ENCODE results near the gene BTBD16.

BTBD16 gene

DNA sequence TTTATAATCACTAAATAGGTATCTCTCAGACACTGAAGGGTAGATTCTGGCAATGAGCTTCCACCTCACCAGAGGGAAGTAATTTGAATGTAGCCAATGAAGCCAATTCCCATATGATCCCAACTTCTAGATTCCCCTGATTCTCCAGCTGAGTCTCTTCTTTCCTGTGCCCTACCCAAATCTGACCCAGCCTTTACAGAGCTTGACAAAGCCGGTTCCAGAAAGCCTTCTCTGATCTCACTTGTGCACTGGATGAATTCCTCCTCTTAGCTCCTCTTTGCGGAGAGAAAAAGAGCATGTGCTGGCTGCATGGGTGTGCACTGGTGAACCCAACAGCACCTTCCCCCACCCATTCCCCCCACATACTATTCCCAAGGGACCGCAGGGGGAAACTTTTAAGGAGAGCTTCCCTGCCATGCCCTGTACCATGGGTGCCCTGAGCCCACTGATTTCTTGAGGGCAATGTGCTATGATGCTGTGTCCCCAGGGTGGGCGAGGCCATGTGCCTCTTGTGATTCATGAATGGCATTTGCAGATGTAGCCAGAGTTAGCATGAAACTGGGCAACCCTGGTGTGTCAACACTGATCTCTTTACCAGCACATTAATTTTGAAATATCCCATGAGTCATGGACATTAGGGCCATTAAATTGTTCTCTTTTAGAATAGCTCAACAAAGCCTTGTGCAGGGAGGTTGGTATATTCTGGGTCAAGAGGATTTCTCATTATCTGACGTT, 53.0 kb downstream of the BTBD16 start:
- no peak overlapping the region for H3K9ac ChIP-seq (ENCODE audit: insufficient read length, low read depth)
- TF ChIP-seq ZNF274 (IDR thresholded peaks at IDR 0.05; ENCODE audit: low read depth, low read length) (no peak), SUZ12 (IDR thresholded peaks at IDR 0.05; ENCODE audit: extremely low read depth, insufficient read depth, insufficient read length) (no peak), YY1 (IDR thresholded peaks at IDR 0.05; ENCODE audit: insufficient read depth, insufficient read length) (no peak)
- no peak for DNase-seq (ENCODE audit: low read depth, low spot score)
- H3K4me3 ChIP-seq (ENCODE audit: insufficient read length, low read depth): no peak overlapping the region
- H3K4me1 ChIP-seq (ENCODE audit: insufficient read depth, insufficient read length): no peaks in the 10 kb centered on the region
- no peaks in the 10 kb centered on the region for H3K36me3 ChIP-seq (ENCODE audit: insufficient read depth, insufficient read length, low read length)
- no peaks in the 10 kb centered on the region; the same call in 1 of the 2 replicates for H3K9me3 ChIP-seq (ENCODE audit: insufficient read depth, low read length)
- H3K27me3 ChIP-seq (ENCODE audit: insufficient read depth, insufficient read length): no peaks in the 10 kb centered on the region

DNA sequence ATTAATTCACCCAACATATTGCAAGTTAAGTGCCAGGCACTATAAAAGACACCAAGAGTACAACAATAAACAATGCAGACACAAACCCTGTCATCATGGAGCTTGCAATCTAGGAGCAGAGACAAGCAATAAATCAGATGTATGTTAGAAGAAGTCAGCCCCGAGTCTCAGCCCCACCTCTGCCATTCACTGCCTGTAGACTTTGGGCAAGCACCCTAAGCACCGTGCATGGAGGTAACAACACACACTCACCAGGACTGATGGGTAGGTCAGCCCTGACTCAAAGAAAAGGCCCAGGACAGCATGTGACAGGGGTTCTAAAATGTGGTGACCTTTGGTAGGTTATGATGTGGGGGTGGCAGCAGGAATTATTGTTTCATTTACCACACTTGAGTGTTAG, 54.1 kb downstream of the BTBD16 start:
- Histone ChIP-seq H3K36me3 (ENCODE audit: insufficient read depth, insufficient read length, low read length) (no peaks in the 10 kb centered on the region), H3K4me3 (ENCODE audit: insufficient read length, low read depth) (no peak overlapping the region), H3K27me3 (ENCODE audit: insufficient read depth, insufficient read length) (no peaks in the 10 kb centered on the region), H3K4me1 (ENCODE audit: insufficient read depth, insufficient read length) (no peaks in the 10 kb centered on the region), H3K9ac (ENCODE audit: insufficient read length, low read depth) (no peak overlapping the region), H3K9me3 (ENCODE audit: insufficient read depth, low read length) (no peaks in the 10 kb centered on the region; the same call in 1 of the 2 replicates)
- no peak for DNase-seq (ENCODE audit: low read depth, low spot score)
- TF ChIP-seq YY1 (IDR thresholded peaks at IDR 0.05; ENCODE audit: insufficient read depth, insufficient read length) (no peak), ZNF274 (IDR thresholded peaks at IDR 0.05; ENCODE audit: low read depth, low read length) (no peak), SUZ12 (IDR thresholded peaks at IDR 0.05; ENCODE audit: extremely low read depth, insufficient read depth, insufficient read length) (no peak)

DNA sequence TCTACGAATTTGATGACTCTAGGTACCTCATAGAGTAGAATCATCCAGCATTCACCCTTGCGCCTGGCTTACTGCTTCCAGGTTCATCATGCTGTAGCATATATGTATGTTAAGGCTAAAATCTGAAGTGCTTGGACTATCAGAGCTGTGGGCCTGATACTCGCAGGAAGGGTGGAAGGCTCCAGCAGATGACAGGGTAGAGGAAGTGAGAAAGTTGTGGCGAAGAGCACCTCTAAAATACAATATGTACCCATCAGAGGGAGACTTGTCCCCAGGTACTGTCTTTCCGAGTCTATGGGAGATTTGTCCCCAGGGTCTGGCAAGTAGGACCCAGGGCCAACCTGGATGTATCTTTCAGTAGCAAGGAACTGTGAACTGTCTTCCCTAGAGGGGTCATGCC, 55.3 kb downstream of the BTBD16 start:
- DNase-seq (ENCODE audit: low read depth, low spot score): no peak

DNA sequence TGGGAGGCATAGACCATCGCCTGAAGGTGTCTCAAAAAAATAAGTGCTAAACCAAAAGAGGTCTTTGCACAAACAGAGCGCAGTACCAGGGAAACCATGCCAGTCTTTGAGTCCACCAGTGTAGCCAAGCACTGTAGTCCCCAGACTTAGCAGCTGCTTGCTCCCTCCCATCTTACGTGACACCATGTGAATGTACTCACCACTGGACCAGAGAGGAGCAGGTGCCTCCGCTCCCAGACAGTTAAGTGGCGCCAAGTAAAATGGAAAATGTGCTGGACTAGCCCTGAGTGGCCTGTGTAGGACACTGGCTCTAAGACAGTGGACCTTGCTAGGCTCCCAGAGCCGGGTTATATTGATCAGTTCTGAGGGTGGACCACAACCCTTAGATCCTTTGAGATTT, 55.7 kb downstream of the BTBD16 start:
- DNase-seq (ENCODE audit: low read depth, low spot score): no peak
- Histone ChIP-seq H3K9ac (ENCODE audit: insufficient read length, low read depth) (no peak overlapping the region), H3K9me3 (ENCODE audit: insufficient read depth, low read length) (no peaks in the 10 kb centered on the region), H3K4me1 (ENCODE audit: insufficient read depth, insufficient read length) (peaks cover 2% of the 10 kb centered on the region), H3K36me3 (ENCODE audit: insufficient read depth, insufficient read length, low read length) (no peaks in the 10 kb centered on the region), H3K4me3 (ENCODE audit: insufficient read length, low read depth) (no peak overlapping the region), H3K27me3 (ENCODE audit: insufficient read depth, insufficient read length) (no peaks in the 10 kb centered on the region)
- TF ChIP-seq YY1 (IDR thresholded peaks at IDR 0.05; ENCODE audit: insufficient read depth, insufficient read length): no peak
- no peak for TF ChIP-seq ZNF274 (IDR thresholded peaks at IDR 0.05; ENCODE audit: low read depth, low read length)
- TF ChIP-seq SUZ12 (IDR thresholded peaks at IDR 0.05; ENCODE audit: extremely low read depth, insufficient read depth, insufficient read length): no peak

More for the DNA sequence above, 55.3 kb downstream of the BTBD16 start:
- Histone ChIP-seq H3K9ac (ENCODE audit: insufficient read length, low read depth) (no peak overlapping the region), H3K36me3 (ENCODE audit: insufficient read depth, insufficient read length, low read length) (no peaks in the 10 kb centered on the region), H3K9me3 (ENCODE audit: insufficient read depth, low read length) (no peaks in the 10 kb centered on the region), H3K4me3 (ENCODE audit: insufficient read length, low read depth) (no peak overlapping the region), H3K4me1 (ENCODE audit: insufficient read depth, insufficient read length) (no peaks in the 10 kb centered on the region), H3K27me3 (ENCODE audit: insufficient read depth, insufficient read length) (no peaks in the 10 kb centered on the region)
- TF ChIP-seq YY1 (IDR thresholded peaks at IDR 0.05; ENCODE audit: insufficient read depth, insufficient read length) (no peak), SUZ12 (IDR thresholded peaks at IDR 0.05; ENCODE audit: extremely low read depth, insufficient read depth, insufficient read length) (no peak), ZNF274 (IDR thresholded peaks at IDR 0.05; ENCODE audit: low read depth, low read length) (no peak)

DNA sequence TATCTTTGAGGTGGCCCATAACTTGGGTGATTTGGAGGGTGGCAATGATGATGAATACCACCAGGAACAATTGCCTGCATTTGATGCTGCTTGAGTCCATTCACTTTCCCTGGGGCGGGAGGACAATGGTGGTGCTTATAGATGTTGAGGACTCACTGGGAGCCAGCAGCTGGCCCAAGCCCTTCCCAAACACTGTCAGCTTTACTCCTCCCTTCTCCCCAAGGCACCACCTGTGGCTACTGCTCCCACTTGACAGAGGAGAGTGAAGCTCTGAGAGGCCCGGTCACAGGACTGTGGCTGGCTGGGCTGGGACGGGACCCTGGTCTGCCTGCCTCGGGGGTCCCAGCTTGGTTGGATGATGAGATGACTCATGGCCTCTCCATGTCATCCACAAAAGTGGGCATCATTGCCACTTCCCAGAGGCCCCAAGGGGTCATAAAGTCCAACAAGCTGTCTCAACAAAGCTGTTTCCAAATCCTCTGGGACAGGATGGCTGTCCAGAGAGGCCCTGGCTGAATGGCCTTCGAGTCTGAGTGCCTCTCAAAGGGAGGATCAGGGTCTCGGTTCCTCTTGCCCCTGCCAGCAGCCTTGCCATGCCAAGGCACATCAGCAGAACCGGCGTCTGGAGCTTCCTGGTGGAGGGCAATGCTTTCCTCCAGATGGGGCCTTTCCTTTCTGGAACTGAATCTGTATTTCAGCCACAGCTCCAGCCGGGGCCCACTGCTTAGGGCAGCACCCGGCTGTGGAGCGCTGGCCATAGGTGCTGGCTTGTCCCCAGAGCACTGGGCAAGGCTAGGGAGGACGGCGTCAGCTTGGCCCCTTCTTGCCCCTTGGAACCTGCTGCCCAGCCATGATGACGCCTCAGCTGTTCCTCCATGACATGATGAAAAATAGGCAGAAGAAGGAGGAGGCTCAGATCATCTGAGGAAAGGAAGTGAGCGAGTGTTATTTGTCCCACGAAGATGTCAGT, 56.4 kb downstream of the BTBD16 start:
- no peak overlapping the region for H3K4me3 ChIP-seq (ENCODE audit: insufficient read length, low read depth)
- no peaks in the 10 kb centered on the region for H3K9me3 ChIP-seq (ENCODE audit: insufficient read depth, low read length)
- peaks cover 2% of the 10 kb centered on the region for H3K4me1 ChIP-seq (ENCODE audit: insufficient read depth, insufficient read length)
- H3K36me3 ChIP-seq (ENCODE audit: insufficient read depth, insufficient read length, low read length): no peaks in the 10 kb centered on the region
- H3K27me3 ChIP-seq (ENCODE audit: insufficient read depth, insufficient read length): no peaks in the 10 kb centered on the region
- DNase-seq (ENCODE audit: low read depth, low spot score): no peak
- H3K9ac ChIP-seq (ENCODE audit: insufficient read length, low read depth): no peak overlapping the region
- no peak for TF ChIP-seq YY1 (IDR thresholded peaks at IDR 0.05; ENCODE audit: insufficient read depth, insufficient read length)
- no peak for TF ChIP-seq SUZ12 (IDR thresholded peaks at IDR 0.05; ENCODE audit: extremely low read depth, insufficient read depth, insufficient read length)
- TF ChIP-seq ZNF274 (IDR thresholded peaks at IDR 0.05; ENCODE audit: low read depth, low read length): no peak

DNA sequence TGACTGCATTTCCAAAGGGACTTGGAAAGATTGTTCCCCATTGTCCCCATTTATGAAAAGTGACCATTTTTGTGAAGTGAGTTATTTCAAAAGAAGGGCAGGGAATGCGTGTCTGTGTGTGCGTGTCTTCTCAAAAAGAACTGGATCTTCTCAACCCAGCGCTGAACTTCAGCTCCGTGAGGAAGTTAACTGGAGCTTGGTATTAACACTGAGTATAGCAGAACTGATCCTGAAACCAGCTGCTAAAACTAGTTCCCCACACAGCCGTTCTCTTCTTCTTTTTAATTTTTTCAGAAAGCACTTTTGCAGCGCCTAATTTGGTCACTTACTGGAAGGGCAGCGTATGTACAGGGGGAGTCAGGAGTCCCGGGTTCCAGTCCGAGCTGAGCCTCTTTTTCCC, 57.6 kb downstream of the BTBD16 start:
- DNase-seq (ENCODE audit: low read depth, low spot score): no peak
- no peak for TF ChIP-seq ZNF274 (IDR thresholded peaks at IDR 0.05; ENCODE audit: low read depth, low read length)
- no peak for TF ChIP-seq YY1 (IDR thresholded peaks at IDR 0.05; ENCODE audit: insufficient read depth, insufficient read length)
- TF ChIP-seq SUZ12 (IDR thresholded peaks at IDR 0.05; ENCODE audit: extremely low read depth, insufficient read depth, insufficient read length): no peak
- no peaks in the 10 kb centered on the region for H3K27me3 ChIP-seq (ENCODE audit: insufficient read depth, insufficient read length)
- H3K9ac ChIP-seq (ENCODE audit: insufficient read length, low read depth): no peak overlapping the region
- peaks cover 2% of the 10 kb centered on the region for H3K4me1 ChIP-seq (ENCODE audit: insufficient read depth, insufficient read length)
- no peak overlapping the region for H3K4me3 ChIP-seq (ENCODE audit: insufficient read length, low read depth)
- H3K36me3 ChIP-seq (ENCODE audit: insufficient read depth, insufficient read length, low read length): no peaks in the 10 kb centered on the region
- H3K9me3 ChIP-seq (ENCODE audit: insufficient read depth, low read length): no peaks in the 10 kb centered on the region

DNA sequence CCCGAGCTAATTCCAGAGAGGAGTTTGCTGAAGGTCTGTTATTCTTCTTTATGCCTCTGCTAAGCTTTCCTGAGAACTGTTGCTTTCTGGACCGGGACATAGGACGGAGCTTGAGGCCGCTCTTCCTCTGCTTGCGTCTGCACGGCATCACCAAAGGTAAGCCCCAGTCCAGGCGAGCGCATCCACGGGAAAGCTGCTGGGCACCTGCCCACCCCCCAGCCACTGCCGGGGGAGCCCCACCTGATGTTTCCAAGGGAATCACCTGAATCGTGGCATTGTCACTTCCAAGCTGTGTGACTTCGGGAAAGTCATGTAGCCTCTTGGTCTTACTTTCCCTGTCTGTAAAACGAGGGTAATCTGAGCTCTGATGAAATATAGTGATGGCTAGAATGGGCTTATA, 58.3 kb downstream of the BTBD16 start:
- Histone ChIP-seq H3K9me3 (ENCODE audit: insufficient read depth, low read length) (no peaks in the 10 kb centered on the region), H3K36me3 (ENCODE audit: insufficient read depth, insufficient read length, low read length) (no peaks in the 10 kb centered on the region), H3K27me3 (ENCODE audit: insufficient read depth, insufficient read length) (no peaks in the 10 kb centered on the region), H3K4me1 (ENCODE audit: insufficient read depth, insufficient read length) (peaks cover 2% of the 10 kb centered on the region), H3K9ac (ENCODE audit: insufficient read length, low read depth) (no peak overlapping the region), H3K4me3 (ENCODE audit: insufficient read length, low read depth) (no peak overlapping the region)
- DNase-seq (ENCODE audit: low read depth, low spot score): no peak
- TF ChIP-seq SUZ12 (IDR thresholded peaks at IDR 0.05; ENCODE audit: extremely low read depth, insufficient read depth, insufficient read length) (no peak), YY1 (IDR thresholded peaks at IDR 0.05; ENCODE audit: insufficient read depth, insufficient read length) (no peak)
